Ishikawa (cell line): ENCODE results near the gene NPTX1.

Source experiments
- CEBPB ChIP-seq: IDR thresholded peaks from 2 replicates; pipeline ENCODE4 v1.6.1; 2012
- CREB1 ChIP-seq: IDR thresholded peaks from 2 replicates; pipeline ENCODE4 v1.6.1; 2012; ENCODE audit warnings: low read depth
- EGR1 ChIP-seq: IDR thresholded peaks from 2 replicates; pipeline ENCODE4 v1.6.1; 2012
- EP300 ChIP-seq: IDR thresholded peaks from 2 replicates; pipeline ENCODE4 v1.6.1; 2012; ENCODE audit warnings: borderline replicate concordance
- FOXM1 ChIP-seq: IDR thresholded peaks from 2 replicates; pipeline ENCODE4 v1.6.1; 2012; ENCODE audit warnings: low read depth, borderline replicate concordance
- MAX ChIP-seq: IDR thresholded peaks from 2 replicates; pipeline ENCODE4 v1.6.1; 2012
- NFIC ChIP-seq: IDR thresholded peaks from 2 replicates; pipeline ENCODE4 v1.6.1; 2012
- RAD21 ChIP-seq: IDR thresholded peaks from 2 replicates; pipeline ENCODE4 v1.6.1; 2012; ENCODE audit warnings: low read depth
- TAF1 ChIP-seq: IDR thresholded peaks from 2 replicates; pipeline ENCODE4 v1.6.1; 2012; ENCODE audit warnings: low read depth, mild to moderate bottlenecking
- TCF12 ChIP-seq: IDR thresholded peaks from 2 replicates; pipeline ENCODE4 v1.6.1; 2012; ENCODE audit warnings: low read depth
- TEAD4 ChIP-seq: IDR thresholded peaks from 2 replicates; pipeline ENCODE4 v1.6.1; 2012
- USF1 ChIP-seq: IDR thresholded peaks from 2 replicates; pipeline ENCODE4 v1.6.1; 2012
- YY1 ChIP-seq: IDR thresholded peaks from 2 replicates; pipeline ENCODE4 v1.6.1; 2012; ENCODE audit warnings: low read depth
- ZBTB7A ChIP-seq: IDR thresholded peaks from 2 replicates; pipeline ENCODE4 v1.6.1; 2012; ENCODE audit warnings: low read depth
- TF ChIP-seq, protein P1 (sequence below): IDR thresholded peaks from 2 replicates; pipeline ENCODE4 v1.6.1; 2012; ENCODE audit warnings: low read depth, mild to moderate bottlenecking

NPTX1 gene

DNA sequence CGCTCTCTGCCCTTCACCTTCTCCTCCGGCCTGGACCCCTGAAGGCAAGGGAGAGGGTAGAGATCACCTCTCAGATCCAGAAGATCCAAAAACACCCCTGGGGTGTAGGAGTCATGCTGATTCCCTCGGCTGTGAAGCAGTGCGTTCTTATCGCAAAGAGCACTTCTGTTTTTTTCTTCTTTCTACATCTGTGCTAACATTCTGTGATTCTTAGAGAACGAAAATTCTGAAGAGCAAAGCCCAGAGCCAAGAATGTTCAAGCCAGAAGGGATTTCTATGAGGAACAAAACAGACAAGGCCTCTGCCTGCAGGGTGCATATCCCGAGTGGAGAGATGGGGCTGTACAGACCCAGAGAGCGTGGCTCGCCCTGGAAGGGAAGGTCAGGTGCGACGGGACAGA, 17.2 kb downstream of the NPTX1 start:
- TF ChIP-seq, protein P1, sequence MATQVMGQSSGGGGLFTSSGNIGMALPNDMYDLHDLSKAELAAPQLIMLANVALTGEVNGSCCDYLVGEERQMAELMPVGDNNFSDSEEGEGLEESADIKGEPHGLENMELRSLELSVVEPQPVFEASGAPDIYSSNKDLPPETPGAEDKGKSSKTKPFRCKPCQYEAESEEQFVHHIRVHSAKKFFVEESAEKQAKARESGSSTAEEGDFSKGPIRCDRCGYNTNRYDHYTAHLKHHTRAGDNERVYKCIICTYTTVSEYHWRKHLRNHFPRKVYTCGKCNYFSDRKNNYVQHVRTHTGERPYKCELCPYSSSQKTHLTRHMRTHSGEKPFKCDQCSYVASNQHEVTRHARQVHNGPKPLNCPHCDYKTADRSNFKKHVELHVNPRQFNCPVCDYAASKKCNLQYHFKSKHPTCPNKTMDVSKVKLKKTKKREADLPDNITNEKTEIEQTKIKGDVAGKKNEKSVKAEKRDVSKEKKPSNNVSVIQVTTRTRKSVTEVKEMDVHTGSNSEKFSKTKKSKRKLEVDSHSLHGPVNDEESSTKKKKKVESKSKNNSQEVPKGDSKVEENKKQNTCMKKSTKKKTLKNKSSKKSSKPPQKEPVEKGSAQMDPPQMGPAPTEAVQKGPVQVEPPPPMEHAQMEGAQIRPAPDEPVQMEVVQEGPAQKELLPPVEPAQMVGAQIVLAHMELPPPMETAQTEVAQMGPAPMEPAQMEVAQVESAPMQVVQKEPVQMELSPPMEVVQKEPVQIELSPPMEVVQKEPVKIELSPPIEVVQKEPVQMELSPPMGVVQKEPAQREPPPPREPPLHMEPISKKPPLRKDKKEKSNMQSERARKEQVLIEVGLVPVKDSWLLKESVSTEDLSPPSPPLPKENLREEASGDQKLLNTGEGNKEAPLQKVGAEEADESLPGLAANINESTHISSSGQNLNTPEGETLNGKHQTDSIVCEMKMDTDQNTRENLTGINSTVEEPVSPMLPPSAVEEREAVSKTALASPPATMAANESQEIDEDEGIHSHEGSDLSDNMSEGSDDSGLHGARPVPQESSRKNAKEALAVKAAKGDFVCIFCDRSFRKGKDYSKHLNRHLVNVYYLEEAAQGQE: no peak
- TF ChIP-seq FOXM1 (no peak), TEAD4 (no peak), NFIC (no peak), CREB1 (no peak), EGR1 (no peak)

GRCh38 chr17:80458016-80458415, 18.4 kb downstream of the NPTX1 start:
- TF ChIP-seq CREB1 (no peak), YY1 (no peak), USF1 (no peak), MAX (no peak), TAF1 (no peak), TEAD4 (no peak), EP300 (no peak), FOXM1 (no peak), TCF12 (no peak), ZBTB7A (no peak), RAD21 (no peak), NFIC (no peak), CEBPB (no peak)
- TF ChIP-seq, protein P1: no peak

DNA sequence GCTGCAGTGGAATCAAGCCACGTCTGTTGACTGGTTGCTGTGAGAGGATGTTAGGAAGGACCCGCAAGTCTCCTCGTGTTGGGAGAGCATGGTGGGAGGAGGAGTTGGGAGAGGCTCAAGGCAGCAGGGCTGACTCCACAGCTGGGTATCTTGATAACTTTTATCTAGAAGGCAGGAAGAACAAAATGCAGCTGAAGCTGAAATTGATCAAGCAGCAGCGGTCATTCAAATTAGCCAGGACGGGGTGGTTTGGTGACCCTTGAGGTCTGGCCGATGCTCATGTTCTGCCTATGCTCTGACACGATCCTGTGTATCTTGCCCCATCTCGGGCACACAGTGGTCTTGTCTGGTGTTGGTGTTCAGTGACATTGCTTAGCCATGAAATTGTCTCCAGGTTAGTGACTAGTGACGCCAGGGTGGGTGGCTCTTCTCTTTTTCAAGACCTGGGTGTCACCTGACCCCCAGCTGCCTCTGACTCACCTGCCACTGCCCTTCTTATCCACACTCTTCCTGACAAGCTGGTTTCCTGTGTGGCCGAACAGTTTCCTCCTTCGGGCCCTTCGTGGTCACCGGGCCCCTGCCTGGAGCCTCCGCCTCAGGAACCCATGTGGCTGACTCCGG, 19.1 kb downstream of the NPTX1 start:
- TF ChIP-seq EGR1 (no peak), EP300 (no peak), CREB1 (no peak), TEAD4 (no peak), TAF1 (no peak)

DNA sequence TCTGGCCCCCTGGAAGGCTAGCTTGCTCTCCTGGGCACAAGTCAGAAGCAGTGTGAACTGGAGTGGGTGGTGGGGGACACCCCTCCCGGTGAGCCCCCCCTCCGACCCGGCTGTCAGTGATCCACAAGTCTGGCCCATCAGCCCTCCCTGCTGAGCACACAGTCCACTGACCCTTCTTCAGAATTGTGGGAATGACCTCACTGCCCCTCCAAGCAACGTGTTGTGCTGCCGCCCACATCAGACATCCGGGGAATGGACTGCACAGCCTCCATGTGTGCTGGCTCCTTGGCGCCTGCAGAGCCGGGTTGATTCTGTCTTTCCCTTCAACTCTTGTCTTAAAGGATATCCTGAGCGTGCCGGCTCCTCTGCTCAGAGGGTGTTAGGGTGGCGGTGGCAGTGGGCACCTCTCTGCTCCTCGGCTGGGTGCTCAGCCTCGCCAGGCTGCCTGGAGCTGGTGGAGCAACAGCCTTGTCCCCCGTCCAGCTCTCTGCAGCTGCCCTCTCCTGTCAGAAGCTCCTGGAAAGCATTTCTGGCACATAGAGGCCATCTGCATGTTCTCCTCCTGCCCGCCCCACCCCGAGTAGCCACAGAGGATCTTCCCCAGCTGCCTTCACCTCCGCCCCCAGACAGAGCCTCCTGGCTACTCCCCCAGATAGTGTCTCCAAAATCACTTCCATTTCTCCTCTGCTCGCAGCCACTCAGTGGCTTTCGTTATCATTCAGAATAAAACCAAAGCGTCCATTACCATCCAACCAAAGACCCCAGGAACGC, 19.8 kb downstream of the NPTX1 start:
- TF ChIP-seq MAX: no peak
- TF ChIP-seq, protein P1: no peak
- no peak for TF ChIP-seq EP300
- TF ChIP-seq CREB1: no peak
- no peak for TF ChIP-seq NFIC
- TF ChIP-seq FOXM1: no peak
- TF ChIP-seq TCF12: no peak
- no peak for TF ChIP-seq RAD21
- TF ChIP-seq TAF1: no peak
- no peak for TF ChIP-seq TEAD4
- no peak for TF ChIP-seq ZBTB7A
- TF ChIP-seq YY1: no peak
- TF ChIP-seq USF1: no peak
- no peak for TF ChIP-seq EGR1
- no peak for TF ChIP-seq CEBPB
